GM19193 (cell line): Measurements from ENCODE around the gene SLC19A1.

Source experiments
- POLR2A ChIP-seq: IDR thresholded peaks from 4 replicates; pipeline ENCODE4 v1.6.1; 2011; ENCODE audit not compliant: insufficient read depth, insufficient read length; ENCODE audit errors: extremely low read depth

SLC19A1 gene

GRCh38 chr21:45580181-45580575, 37.9 kb upstream of the SLC19A1 start:
- TF ChIP-seq POLR2A: no peak

DNA sequence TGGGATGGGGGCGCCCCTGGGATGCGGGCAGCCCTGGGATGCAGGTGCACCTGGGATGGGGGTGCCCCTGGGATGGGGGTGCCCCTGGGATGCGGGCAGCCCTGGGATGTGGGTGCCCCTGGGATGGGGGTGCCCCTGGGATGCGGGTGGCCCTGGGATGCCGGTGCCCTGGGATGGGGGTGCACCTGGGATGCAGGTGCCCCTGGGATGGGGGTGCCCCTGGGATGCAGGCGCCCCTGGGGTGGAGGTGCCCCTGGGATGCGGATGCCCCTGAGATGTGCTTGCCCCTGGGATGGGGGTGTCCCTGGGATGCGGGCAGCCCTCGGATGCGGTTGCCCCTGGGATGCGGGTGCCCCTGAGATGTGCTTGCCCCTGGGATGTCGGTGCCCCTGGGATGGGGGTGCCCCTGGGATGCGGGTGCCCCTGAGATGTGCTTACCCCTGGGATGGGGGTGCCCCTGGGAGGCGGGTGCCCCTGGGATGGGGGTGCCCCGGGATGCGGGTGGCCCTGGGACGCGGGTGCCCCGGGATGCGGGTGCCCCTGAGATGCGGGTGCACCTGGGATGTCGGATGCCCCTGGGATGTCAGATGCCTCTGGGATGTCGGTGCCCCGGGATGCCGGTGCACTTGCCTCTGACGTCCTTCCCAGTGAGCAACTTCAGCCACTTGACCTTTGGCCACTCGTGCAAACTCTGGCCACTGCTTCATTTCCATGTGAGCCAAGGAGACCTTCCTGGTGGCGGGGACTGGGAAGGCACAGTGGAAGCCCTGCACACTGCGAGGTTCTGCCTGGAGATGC, 37.3 kb upstream of the SLC19A1 start:
- no peak for TF ChIP-seq POLR2A

DNA sequence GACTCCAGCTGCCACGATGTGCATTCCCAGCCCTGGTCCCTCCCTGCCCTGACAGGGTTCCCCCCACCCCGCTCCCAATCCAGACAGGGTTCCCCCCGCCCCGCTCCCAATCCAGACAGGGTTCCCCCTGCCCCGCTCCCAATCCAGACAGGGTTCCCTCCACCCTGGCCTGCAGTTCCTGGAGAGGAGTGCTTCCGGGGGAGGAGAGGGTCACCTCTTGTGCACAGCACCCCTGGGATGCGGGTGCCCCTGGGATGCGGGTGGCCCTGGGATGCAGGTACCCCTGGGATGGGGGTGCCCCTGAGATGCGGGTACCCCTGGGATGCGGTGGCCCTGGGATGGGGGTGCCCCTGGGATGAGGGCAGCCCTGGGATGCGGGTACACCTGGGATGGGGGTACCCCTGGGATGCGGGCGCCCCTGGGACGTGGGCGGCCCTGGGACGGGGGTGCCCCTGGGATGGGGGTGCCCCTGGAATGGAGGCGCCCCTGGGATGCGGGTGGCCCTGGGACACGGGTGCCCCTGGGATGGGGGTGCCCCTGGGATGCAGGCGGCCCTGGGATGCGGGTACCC, 36.7 kb upstream of the SLC19A1 start:
- TF ChIP-seq POLR2A: no peak

- no peak for TF ChIP-seq POLR2A
Measured at GRCh38 chr21:45578176-45578801, 36.0 kb upstream of the SLC19A1 start.

DNA sequence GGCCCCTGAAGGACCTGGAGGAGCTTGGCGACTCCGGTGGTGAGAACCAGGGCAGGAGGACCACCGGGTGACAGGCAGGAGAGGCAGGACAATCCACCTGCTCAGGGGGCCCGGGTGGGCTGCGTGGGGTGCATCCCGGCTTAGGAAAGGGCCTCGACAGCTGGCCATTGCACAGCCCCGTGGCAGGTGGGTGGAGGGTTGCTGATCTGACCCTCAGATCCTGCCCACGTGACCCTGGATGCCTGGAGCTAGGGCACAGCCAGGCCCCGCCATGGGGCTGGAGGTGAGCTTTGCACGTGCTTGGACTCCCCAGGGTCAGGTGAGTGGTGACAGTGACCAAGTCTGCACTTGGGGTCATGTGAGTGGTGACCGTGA, 35.5 kb upstream of the SLC19A1 start:
- no peak for TF ChIP-seq POLR2A

GRCh38 chr21:45576838-45577737, 34.8 kb upstream of the SLC19A1 start:
- no peak for TF ChIP-seq POLR2A

DNA sequence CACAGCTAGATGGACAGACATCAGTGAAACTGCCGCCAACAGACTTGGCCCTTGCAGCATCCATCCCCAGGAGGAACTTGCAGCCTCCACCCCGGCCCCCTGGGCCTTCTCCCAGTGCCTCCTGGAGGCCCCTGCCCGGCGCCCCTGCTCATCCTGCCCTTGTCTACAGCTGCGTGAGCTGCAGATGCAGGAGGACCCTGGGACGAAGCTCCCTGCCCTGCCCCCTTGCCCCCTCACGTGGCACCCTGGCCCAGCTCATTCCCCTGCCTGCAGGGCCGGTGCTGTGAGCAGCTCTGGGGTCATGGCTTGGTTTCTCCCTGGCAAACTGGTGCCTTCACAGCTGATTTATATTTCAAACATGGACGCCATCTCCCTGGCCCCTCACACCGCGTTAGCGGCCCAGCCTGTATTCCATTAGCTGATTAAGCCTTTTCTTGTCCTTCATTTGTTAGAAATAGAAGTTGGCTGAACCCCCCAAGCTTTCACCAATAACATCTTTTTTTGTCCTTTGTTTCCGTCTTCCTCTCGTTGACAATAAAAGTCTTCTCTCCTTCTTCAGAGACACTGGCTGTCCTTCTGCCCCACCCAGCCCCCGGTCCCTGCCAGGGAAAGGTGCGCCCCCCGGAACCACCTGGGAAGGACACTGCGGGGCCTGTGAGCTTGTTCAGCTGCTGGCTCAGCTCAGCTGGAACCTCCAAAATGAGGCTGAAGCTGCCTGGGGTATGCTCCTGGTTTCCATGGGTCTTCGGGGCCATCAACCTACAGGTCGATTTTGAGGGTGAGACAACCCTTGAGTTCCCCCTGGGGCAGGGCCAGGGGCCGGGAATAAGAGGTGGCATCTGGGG, 34.0 kb upstream of the SLC19A1 start:
- TF ChIP-seq POLR2A: no peak

DNA sequence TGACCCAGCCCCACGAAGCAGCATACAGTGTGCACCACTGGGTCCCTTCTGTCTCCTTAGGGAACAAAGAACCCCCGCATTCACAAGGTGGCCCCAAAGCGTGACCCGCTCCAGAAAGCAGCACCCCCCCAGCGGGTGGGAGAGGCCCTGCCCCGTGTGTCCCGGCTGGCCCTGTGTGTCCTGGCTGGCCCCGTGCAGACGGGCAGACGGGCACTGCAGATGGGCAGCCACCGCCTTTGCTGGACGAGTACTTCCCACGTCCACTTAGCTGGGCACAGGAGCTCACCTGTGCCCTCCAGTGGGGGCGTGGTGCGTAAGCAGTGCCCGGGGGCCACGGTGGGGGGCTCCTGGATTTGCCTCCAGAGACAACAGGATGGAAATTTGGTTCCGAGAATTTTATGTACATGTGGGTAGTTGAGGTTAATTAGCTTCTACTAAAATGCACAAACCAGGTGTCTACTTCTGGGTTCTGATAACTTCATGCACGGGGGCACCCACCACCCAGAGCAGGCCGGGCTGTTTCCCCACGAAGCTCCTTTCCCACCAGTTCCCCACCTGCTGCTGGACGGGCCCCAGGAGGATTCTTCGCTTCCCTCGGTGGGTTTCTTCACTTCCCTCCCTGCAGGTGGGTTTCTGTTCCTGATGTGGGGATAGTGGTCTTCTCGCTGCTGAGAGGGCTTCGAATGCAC, 33.2 kb upstream of the SLC19A1 start:
- TF ChIP-seq POLR2A: no peak

GRCh38 chr21:45574691-45575090, 32.5 kb upstream of the SLC19A1 start:
- no peak for TF ChIP-seq POLR2A

DNA sequence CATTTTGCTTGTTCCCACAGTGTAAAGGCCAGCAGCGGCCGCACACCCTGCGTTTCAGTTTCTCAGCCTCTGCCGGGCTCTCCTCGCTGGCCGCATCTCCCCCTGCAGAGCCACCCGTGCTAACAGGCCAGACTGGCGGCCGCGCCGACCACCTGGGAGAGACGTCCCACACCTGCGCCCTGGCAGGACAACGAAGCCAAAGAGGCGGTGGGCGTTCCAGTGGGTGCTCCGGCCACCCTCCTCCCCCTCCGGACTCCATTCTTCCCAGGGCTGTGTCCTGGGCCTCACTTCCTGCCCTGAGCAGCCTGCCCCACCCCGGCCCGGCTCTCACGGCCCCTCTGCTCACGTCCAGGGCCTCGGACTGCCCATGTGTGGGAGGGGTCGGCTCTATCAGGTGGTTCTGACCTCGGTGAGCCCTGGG, 31.9 kb upstream of the SLC19A1 start:
- no peak for TF ChIP-seq POLR2A

DNA sequence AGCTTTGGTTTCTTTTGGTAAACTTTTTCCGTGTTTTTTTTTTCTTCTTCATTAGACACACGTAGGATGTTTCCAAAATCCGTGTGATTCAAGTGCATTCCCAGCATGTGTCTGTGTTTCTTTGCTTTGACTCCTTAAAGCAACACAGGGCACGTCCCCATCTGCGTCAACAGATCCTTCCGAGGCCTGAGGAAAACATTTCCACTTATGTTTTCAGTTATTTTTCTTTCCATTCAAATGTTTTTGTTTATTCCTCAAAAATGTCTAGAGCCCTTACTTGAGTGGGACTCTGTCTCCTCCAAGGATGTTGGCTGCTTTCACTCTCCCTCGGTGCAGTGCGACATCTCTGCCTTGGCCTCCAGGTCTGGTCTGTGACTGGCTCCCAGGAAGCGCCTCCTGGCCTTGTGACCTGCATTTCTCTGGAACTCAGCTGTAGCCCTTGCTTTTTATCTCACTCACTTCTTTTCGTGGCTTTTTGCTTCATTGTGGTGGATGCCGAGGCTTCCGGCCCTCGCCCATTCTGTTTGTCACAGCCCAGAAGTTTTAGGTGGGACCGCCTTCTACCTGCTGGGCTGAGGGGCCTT, 31.3 kb upstream of the SLC19A1 start:
- TF ChIP-seq POLR2A: no peak

GRCh38 chr21:45572783-45573451, 30.7 kb upstream of the SLC19A1 start:
- TF ChIP-seq POLR2A: no peak

DNA sequence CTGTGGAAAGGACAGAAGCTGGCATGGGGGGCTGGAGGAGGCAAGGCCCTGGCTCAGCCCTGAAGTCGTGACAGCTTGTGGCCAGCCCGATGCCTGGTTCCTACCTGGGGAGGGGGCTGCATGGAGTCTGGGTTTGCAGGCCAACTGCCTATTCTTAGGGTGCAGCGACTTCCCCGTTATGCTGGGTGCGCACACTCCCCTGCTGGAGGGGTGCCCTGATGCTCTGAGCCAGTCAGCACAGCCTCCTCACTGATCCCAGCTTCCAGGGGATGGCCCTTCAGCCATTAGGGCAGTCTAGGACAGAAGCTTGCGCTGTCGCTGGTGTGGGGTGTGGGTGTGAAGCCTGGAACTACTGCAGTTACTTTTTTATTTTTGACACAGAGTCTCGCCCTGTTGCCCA, 30.0 kb upstream of the SLC19A1 start:
- no peak for TF ChIP-seq POLR2A
